Measurements from ENCODE around the gene RPUSD1. TPM values are rescaled to one million over a fixed set of nuclear protein-coding genes. Genes with fewer than 3 reads are reported as not detected.

The RPUSD1 gene
- total and polyA plus RNA-seq, 8 donors = 6.2 to 21.1 (median 9.8) TPM

GRCh38 chr16:828891-829290 lies 40.7 kb upstream of the RPUSD1 start:
- ATAC-seq (no peak), DNase-seq (peak in 1 of 6 donors; percentile 12), FAIRE-seq (no peak)
- WGBS, 2 donors = 60 to 83% methylated on average over 17 of the region's 17 CpGs
- no peaks in the 10 kb centered on the region for H3K9me3 ChIP-seq
- no peaks in the 10 kb centered on the region for H3K4me1 ChIP-seq
- no peak overlapping the region for H3K4me3 ChIP-seq
- H3K27me3 ChIP-seq = no peaks in the 10 kb centered on the region
- H3K27ac ChIP-seq = no peak overlapping the region
- H3K36me3 ChIP-seq = no peaks in the 10 kb centered on the region
- TF ChIP-seq CTCF (IDR thresholded peaks at IDR 0.05) = no peak
- intact Hi-C loops (cut with DNase I) = no loop called here

GRCh38 chr16:827513-827912 lies 39.3 kb upstream of the RPUSD1 start:
- intact Hi-C loops (cut with DNase I) = no loop called here
- H3K27ac ChIP-seq = no peak overlapping the region
- ATAC-seq = no peak
- no peak overlapping the region for H3K4me3 ChIP-seq
- no peak for FAIRE-seq
- peak in 1 of 6 donors; percentile 13 for DNase-seq
- no peaks in the 10 kb centered on the region for H3K9me3 ChIP-seq
- TF ChIP-seq CTCF (IDR thresholded peaks at IDR 0.05) = no peak
- no peaks in the 10 kb centered on the region for H3K4me1 ChIP-seq
- WGBS, 2 donors = 79 to 88% methylated on average over 24 of the region's 24 CpGs
- H3K27me3 ChIP-seq = no peaks in the 10 kb centered on the region
- no peaks in the 10 kb centered on the region for H3K36me3 ChIP-seq

- no peak for TF ChIP-seq CTCF (IDR thresholded peaks at IDR 0.05)
- Histone ChIP-seq H3K36me3 (no peaks in the 10 kb centered on the region), H3K27me3 (no peaks in the 10 kb centered on the region), H3K9me3 (no peaks in the 10 kb centered on the region), H3K4me3 (no peak overlapping the region), H3K27ac (no peak overlapping the region), H3K4me1 (no peaks in the 10 kb centered on the region)
- intact Hi-C loops (cut with DNase I) = no loop called here
- WGBS, 2 donors = 31% methylated on average over 36 of the region's 36 CpGs
- peak in 3 of 4 donors; percentile 37 to 48 (median 42) for ATAC-seq
- FAIRE-seq = no peak
- DNase-seq = peak in 2 of 6 donors; percentile 52 to 69
Observed at GRCh38 chr16:825341-826061, 37.3 kb upstream of the RPUSD1 start.

- intact Hi-C loops (cut with DNase I) = no loop called here
- DNase-seq (no peak), ATAC-seq (no peak), FAIRE-seq (no peak)
- H3K27ac ChIP-seq = no peak overlapping the region
- no peaks in the 10 kb centered on the region for H3K9me3 ChIP-seq
- no peak overlapping the region for H3K4me3 ChIP-seq
- H3K4me1 ChIP-seq = no peaks in the 10 kb centered on the region
- WGBS, 2 donors = 75 to 78% methylated on average over 25 of the region's 25 CpGs
- no peaks in the 10 kb centered on the region for H3K36me3 ChIP-seq
- H3K27me3 ChIP-seq = no peaks in the 10 kb centered on the region
- TF ChIP-seq CTCF (IDR thresholded peaks at IDR 0.05) = no peak
Observed at GRCh38 chr16:824601-825000, 36.4 kb upstream of the RPUSD1 start.

GRCh38 chr16:824194-824593 lies 36.0 kb upstream of the RPUSD1 start:
- WGBS, 2 donors = 68 to 78% methylated on average over 22 of the region's 22 CpGs
- Histone ChIP-seq H3K4me3 (no peak overlapping the region), H3K36me3 (no peaks in the 10 kb centered on the region), H3K27me3 (no peaks in the 10 kb centered on the region), H3K27ac (no peak overlapping the region), H3K4me1 (no peaks in the 10 kb centered on the region), H3K9me3 (no peaks in the 10 kb centered on the region)
- no peak for TF ChIP-seq CTCF (IDR thresholded peaks at IDR 0.05)
- FAIRE-seq = no peak
- no peak for ATAC-seq
- DNase-seq = peak in 1 of 6 donors; percentile 80
- intact Hi-C loops (cut with DNase I) = no loop called here

Measured in pancreas (tissue), 10 donors.